HCT116 (cell line): ENCODE results near the gene CLCN3. TPM values are rescaled to one million over a fixed set of nuclear protein-coding genes. Genes with fewer than 3 reads are reported as not detected.

ENCODE experiments used
- ATAC-seq: fragments of 200-7000 bp; cut with Tn5 transposase; 2 replicates; pipeline ENCODE4 v1.9.1; 2020; ENCODE audit warnings: mild to moderate bottlenecking, moderate library complexity
- BruUV-seq: library from RNA; stranded (reverse); fragments of 400-500 nt; replicated peaks from 2 replicates; lab custom pipeline; 2021; lab: Mats Ljungman, UMichigan
- CTCF ChIA-PET: fragments of 300-600 bp; sonication (Branson Sonifier 250); formaldehyde crosslinking; loops from one replicate; lab custom pipeline; 2021; ENCODE audit warnings: antibody characterized with exemption; lab: Charles Lee
- POLR2A ChIA-PET: fragments of 300-600, 350-600 bp; sonication (Branson Sonifier 250); formaldehyde crosslinking; loops from one replicate; lab custom pipeline; 2021; ENCODE audit warnings: antibody characterized with exemption; lab: Charles Lee
- RAD21 ChIA-PET, 2 experiments: fragments of 300-600 bp; sonication (Branson Sonifier 250); formaldehyde crosslinking; loops; one replicate each; lab custom pipeline; 2023; ENCODE audit warnings: low total read pairs in 2 of 2; ENCODE audit not compliant: uncharacterized antibody in 2 of 2, unreplicated experiment in 2 of 2, low non-redundant PET in 1 of 2; lab: Charles Lee
- DNase-seq: peaks from one replicate; pipeline ENCODE4 v3.0.0-alpha.2; 2010; ENCODE audit warnings: low read depth, low spot score
- H2AFZ ChIP-seq: fragments of 200-600 bp; shearing (Covaris generic), sonication (generic); 2 replicates; pipeline ENCODE4 v1.6.1; 2017; ENCODE audit warnings: low read depth, mixed run types, mixed read lengths, antibody characterized with exemption, low read length; ENCODE audit not compliant: poor library complexity, severe bottlenecking
- H3K27ac ChIP-seq: 2 replicates; pipeline ENCODE4 v1.5.1; 2012; ENCODE audit warnings: low read depth, low read length
- H3K27me3 ChIP-seq: fragments of 200-600 bp; sonication (generic); 2 replicates; pipeline ENCODE4 v1.6.1; 2016; ENCODE audit warnings: mixed run types, low read length, mixed read lengths; ENCODE audit not compliant: insufficient read depth
- H3K36me3 ChIP-seq, 2 experiments: fragments of 200-500 bp in 1 of 2; fragments of 200-600 bp in 1 of 2; sonication (Bioruptor generic) in 1 of 2; sonication (generic) in 1 of 2; 2 replicates each; pipeline versions ENCODE4 v1.5.1 to v1.6.1; 2014 to 2016; ENCODE audit warnings: low read length in 2 of 2, inconsistent platforms in 1 of 2, mixed read lengths in 1 of 2, mixed run types in 1 of 2; ENCODE audit not compliant: insufficient read depth in 2 of 2, control insufficient read depth in 1 of 2
- H3K4me1 ChIP-seq, 2 experiments: fragments of 200-600 bp in 1 of 2; sonication (generic) in 1 of 2; 2 replicates each; pipeline versions ENCODE4 v1.5.1 to v1.6.1; 2012 to 2017; ENCODE audit warnings: low read length in 2 of 2, inconsistent platforms in 1 of 2, mild to moderate bottlenecking in 1 of 2, mixed read lengths in 1 of 2, mixed run types in 1 of 2, moderate library complexity in 1 of 2; ENCODE audit not compliant: insufficient read depth in 2 of 2, control insufficient read depth in 1 of 2
- H3K4me2 ChIP-seq: fragments of 200-600 bp; sonication (generic); 2 replicates; pipeline ENCODE4 v1.6.1; 2017; ENCODE audit warnings: mixed run types, low read length, mixed read lengths
- H3K4me3 ChIP-seq, 2 experiments: fragments of 200-600 bp in 1 of 2; sonication (generic) in 1 of 2; replicated peaks in 1 of 2; 2 replicates each; pipeline ENCODE4 v1.5.1; 2011 to 2016; ENCODE audit warnings: low read length in 2 of 2, control low read depth in 1 of 2, low read depth in 1 of 2, mild to moderate bottlenecking in 1 of 2, mixed read lengths in 1 of 2, mixed run types in 1 of 2
- H3K79me2 ChIP-seq: fragments of 200-600 bp; sonication (generic); 2 replicates; pipeline ENCODE4 v1.6.1; 2017; ENCODE audit warnings: mild to moderate bottlenecking, mixed run types, low read length, moderate library complexity, mixed read lengths; ENCODE audit not compliant: insufficient read depth
- H3K9ac ChIP-seq: fragments of 200-600 bp; sonication (generic); 2 replicates; pipeline ENCODE4 v1.6.1; 2016; ENCODE audit warnings: low read length, mixed read lengths
- H3K9me2 ChIP-seq: fragments of 200-600 bp; sonication (generic), shearing (Covaris generic); 2 replicates; pipeline ENCODE4 v1.6.1; 2017; ENCODE audit warnings: mixed run types, mild to moderate bottlenecking, moderate library complexity; ENCODE audit not compliant: insufficient read depth
- H3K9me3 ChIP-seq, 2 experiments: fragments of 200-500 bp in 1 of 2; fragments of 200-600 bp in 1 of 2; sonication (Bioruptor generic) in 1 of 2; sonication (generic) in 1 of 2; 2 replicates each; pipeline ENCODE4 v1.6.1; 2014 to 2017; ENCODE audit warnings: low read length in 2 of 2, mixed read lengths in 2 of 2, inconsistent platforms in 1 of 2, low read depth in 1 of 2, mild to moderate bottlenecking in 1 of 2, mixed run types in 1 of 2, moderate library complexity in 1 of 2; ENCODE audit not compliant: control insufficient read depth in 1 of 2, insufficient read depth in 1 of 2
- H4K20me1 ChIP-seq: fragments of 200-600 bp; sonication (generic), shearing (Covaris generic); 2 replicates; pipeline ENCODE4 v1.6.1; 2017; ENCODE audit warnings: mixed run types, mild to moderate bottlenecking, moderate library complexity; ENCODE audit not compliant: insufficient read depth
- ATF3 ChIP-seq: IDR thresholded peaks from 2 replicates; pipeline ENCODE4 v1.6.1; 2012
- CBX3 ChIP-seq: IDR thresholded peaks from 2 replicates; pipeline ENCODE4 v1.6.1; 2012; ENCODE audit warnings: low read depth
- CEBPB ChIP-seq: IDR thresholded peaks from 2 replicates; pipeline ENCODE4 v1.6.1; 2012; ENCODE audit warnings: low read depth
- ELF1 ChIP-seq: IDR thresholded peaks from 2 replicates; pipeline ENCODE4 v1.6.1; 2012; ENCODE audit warnings: low read depth, borderline replicate concordance
- EZH2 ChIP-seq: fragments of 200-600 bp; sonication (generic); IDR thresholded peaks from 2 replicates; pipeline ENCODE4 v1.6.1; 2017; ENCODE audit warnings: antibody characterized with exemption, mixed run types
- EZH2phosphoT487 ChIP-seq: fragments of 200-600 bp; IDR thresholded peaks from 2 replicates; pipeline ENCODE4 v1.6.1; 2018; ENCODE audit warnings: antibody characterized with exemption, borderline replicate concordance
- MAX ChIP-seq: IDR thresholded peaks from 2 replicates; pipeline ENCODE4 v1.6.1; 2012
- POLR2A ChIP-seq: IDR thresholded peaks from 2 replicates; pipeline ENCODE4 v1.7.0; 2011; ENCODE audit warnings: borderline replicate concordance; ENCODE audit not compliant: insufficient read depth, insufficient read length; ENCODE audit errors: extremely low read depth
- RAD21 ChIP-seq: IDR thresholded peaks from 2 replicates; pipeline ENCODE4 v1.6.1; 2012; ENCODE audit warnings: low read depth, mild to moderate bottlenecking
- SIN3A ChIP-seq: IDR thresholded peaks from 2 replicates; pipeline ENCODE4 v1.6.1; 2012; ENCODE audit warnings: low read depth
- SP1 ChIP-seq: IDR thresholded peaks from 2 replicates; pipeline ENCODE4 v1.6.1; 2012; ENCODE audit warnings: low read depth
- SRF ChIP-seq: IDR thresholded peaks from 2 replicates; pipeline ENCODE4 v1.6.1; 2012; ENCODE audit warnings: low read depth
- TCF7L2 ChIP-seq: IDR thresholded peaks from 2 replicates; pipeline ENCODE4 v1.7.0; 2011; ENCODE audit warnings: borderline replicate concordance, inconsistent platforms; ENCODE audit not compliant: insufficient read depth, insufficient read length; ENCODE audit errors: extremely low read depth
- YY1 ChIP-seq: IDR thresholded peaks from 2 replicates; pipeline ENCODE4 v1.6.1; 2011; ENCODE audit warnings: low read length, low read depth, moderate library complexity, mild to moderate bottlenecking; ENCODE audit not compliant: insufficient replicate concordance; ENCODE audit errors: extremely low read depth
- ZNF274 ChIP-seq: fragments of 200-500 bp; sonication (Bioruptor generic); IDR thresholded peaks from 2 replicates; pipeline ENCODE4 v1.6.1; 2014; ENCODE audit warnings: mild to moderate bottlenecking, low read depth, low read length, inconsistent platforms
- intact Hi-C: fragments of 100-400 bp; cut with micrococcal nuclease; formaldehyde crosslinking; loops from 2 replicates; pipeline ENCODE4 v1.10.0; 2022
- total RNA-seq: library from RNA; stranded (reverse); gene quantifications from one replicate; pipeline ENCODE4 v1.2.1, GENCODE V29; 2021; ENCODE audit not compliant: unreplicated experiment

Gene CLCN3
- total RNA-seq, 1 experiment from 2014 or later: 60.4 TPM

- H3K9ac ChIP-seq: no peak overlapping the region
- no peak overlapping the region for H3K4me3 ChIP-seq
- ATAC-seq: no peak
- H3K9me2 ChIP-seq: no peaks in the 10 kb centered on the region
- H4K20me1 ChIP-seq: no peaks in the 10 kb centered on the region
- no TSS peak for BruUV-seq
- ChIA-PET RAD21 (no interaction called here), CTCF (no interaction called here), POLR2A (no interaction called here)
- peaks cover 0 to 11% of the 10 kb centered on the region in 2 experiments; a peak in 1 of 4 replicates for H3K36me3 ChIP-seq
- no peaks in the 10 kb centered on the region for H3K9me3 ChIP-seq
- no peak overlapping the region for H2AFZ ChIP-seq
- no peak overlapping the region for H3K27ac ChIP-seq
- no peaks in the 10 kb centered on the region for H3K27me3 ChIP-seq
- intact Hi-C loops: no loop called here
- TF ChIP-seq CBX3: no peak
- TF ChIP-seq EZH2: no peak
- no peak for TF ChIP-seq SP1
- TF ChIP-seq POLR2A: no peak
- no peak for TF ChIP-seq CEBPB
- no peak for TF ChIP-seq SRF
- no peak for TF ChIP-seq ELF1
- no peak for TF ChIP-seq MAX
- TF ChIP-seq TCF7L2: no peak
- no peak for TF ChIP-seq RAD21
- TF ChIP-seq ZNF274: no peak
- TF ChIP-seq SIN3A: no peak
- no peak for TF ChIP-seq EZH2phosphoT487
- no peak for TF ChIP-seq ATF3
- TF ChIP-seq YY1: no peak
- no peaks in the 10 kb centered on the region for H3K4me1 ChIP-seq
- no peaks in the 10 kb centered on the region for H3K79me2 ChIP-seq
- no peak for DNase-seq
- H3K4me2 ChIP-seq: no peak overlapping the region
Measured at GRCh38 chr4:169690787-169691186, 70.4 kb downstream of the CLCN3 start.
